ENCODE measurements around the gene MOB3C. TPM values are rescaled to one million over a fixed set of nuclear protein-coding genes. Genes with fewer than 3 reads are reported as not detected.

Gene MOB3C
- 18.1 and 19.8 TPM in 2 replicates for total RNA-seq (2013; cell fraction: nucleolus; rRNA removed)
- total RNA-seq (2014; rRNA removed), result 10.3 and 11.1 TPM in 2 replicates
- total RNA-seq (2014; rRNA removed; fragmentation: Illumina TruSeq; extraction: Trizol), result 8.4 and 8.6 TPM in 2 replicates
- total RNA-seq (2021), result 9.9 and 11.4 TPM in 2 replicates
- polyA plus RNA-seq (2011; ENCODE audit: low read depth), result 8.6 TPM
- polyA plus RNA-seq (2011; rRNA removed), result 12.4 and 16.0 TPM in 2 replicates
- 16.4 and 17.1 TPM in 2 replicates for polyA plus RNA-seq (2011; cell fraction: cytosol; rRNA removed)
- 19.9 and 24.1 TPM in 2 replicates for polyA plus RNA-seq (2011; cell fraction: nucleus; rRNA removed)
- 10.2 and 11.3 TPM in 2 replicates for polyA plus RNA-seq (2012)
- 10.3 and 12.8 TPM in 2 replicates for polyA plus RNA-seq (2014; fragmentation: Illumina TruSeq; extraction: Trizol)
- 1 to 10 TPM; 1.0 to 4.1 TPM for polyA plus RNA-seq (2014; fragmentation: Nextera tagmentation; extraction: Ambion mirVana)
- polyA plus RNA-seq (2014; rRNA removed), result 9.8 and 10.7 TPM in 2 replicates
- polyA plus RNA-seq (2016; fragmentation: Nextera tagmentation; extraction: Ambion mirVana), result 1 to 10 TPM; 5.6 to 5.9 TPM
- polyA minus RNA-seq (2011; rRNA and poly(A)+ RNA removed), result 14.6 and 18.1 TPM in 2 replicates
- 2.7 and 4.0 TPM in 2 replicates for polyA minus RNA-seq (2011; cell fraction: cytosol; rRNA and poly(A)+ RNA removed)
- polyA minus RNA-seq (2011; cell fraction: nucleus; rRNA and poly(A)+ RNA removed), result 12.7 and 18.1 TPM in 2 replicates
- Bru-seq, nascent RNA, result percentile 79 among the genes with signal in this experiment
- BruChase-seq, experiment 1, labeled RNA remaining after a 6-hour chase, result percentile 72 among the genes with signal in this experiment
- percentile 78 among the genes with signal in this experiment for BruChase-seq, experiment 2, labeled RNA remaining after a 2-hour chase
- long read RNA-seq, experiment 1, transcript MOB3C-202 (4 exons, 2,822 nt), result major isoform, 5 of 5 reads
- long read RNA-seq, experiment 1, partial matches to known transcripts, result 0 of 5 reads
- long read RNA-seq, experiment 1, other reads (novel, unspliced or antisense), result 0 of 5 reads
- long read RNA-seq, experiment 2, full-length matches to known transcripts, result 11 of 15 reads
- long read RNA-seq, experiment 2, partial matches to known transcripts, result 0 of 15 reads
- long read RNA-seq, experiment 2, other reads (novel, unspliced or antisense), result 4 of 15 reads

DNA sequence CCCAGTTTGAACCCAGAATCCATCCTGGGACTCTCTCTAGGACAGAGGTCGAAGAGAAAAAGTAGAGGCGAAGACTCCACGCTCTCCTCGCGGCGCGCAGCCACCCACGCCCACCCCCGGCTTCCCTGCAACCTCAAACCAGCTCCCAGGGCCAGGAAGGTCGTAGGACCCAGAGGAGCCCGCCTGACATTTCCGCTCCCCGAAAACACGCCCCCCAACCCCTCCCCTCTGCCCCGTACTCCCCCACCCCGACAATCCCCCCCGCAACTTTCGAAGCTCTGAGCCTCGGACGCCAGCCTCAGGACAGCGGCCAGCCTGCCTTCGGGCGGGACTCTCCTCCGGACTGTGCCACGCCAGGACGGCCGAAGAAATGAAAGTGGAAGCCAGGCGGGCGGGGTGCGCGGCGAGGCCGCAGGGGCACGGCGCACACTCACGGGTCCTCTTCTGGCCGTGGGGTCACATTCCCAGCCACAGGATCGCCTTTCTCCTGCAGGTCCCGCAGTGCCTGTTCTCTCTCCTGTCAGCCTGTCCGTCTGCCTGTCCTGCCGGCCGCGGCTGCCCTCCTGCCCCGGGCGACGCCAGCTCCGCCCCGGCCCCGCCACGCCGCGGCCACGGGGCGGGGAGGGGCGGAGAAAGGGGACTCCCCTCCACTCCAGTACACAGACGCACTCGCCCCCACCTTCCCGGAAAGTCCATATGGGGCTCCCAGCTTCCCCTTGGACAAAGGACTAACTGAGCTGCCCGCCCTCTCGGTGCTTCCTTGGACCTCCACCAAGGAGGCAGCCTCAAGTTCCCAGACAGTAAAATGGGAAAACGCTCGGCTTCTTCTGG, at the start of gene MOB3C:
Gene MOB3C, minus strand, starts transcription at position 535 of the 831 bp plus-strand sequence. CDS start 3,490 bp downstream, outside the sequence.
- POLR2A ChIA-PET, result interaction anchor here (0.7 to 8.8 kb wide), 6 partner anchors 12 to 312 kb away, joined by 3 to 124 read pairs (median 6); partner anchors contain the start of genes ATPAF1 and MKNK1
- no TSS peak for BruUV-seq (replicated peaks)
- Histone ChIP-seq H3K4me3 (peak within 1 kb of the TSS; percentile 96), H3K4me1 (ENCODE audit: control insufficient read depth, insufficient read depth, low read length) (peaks cover 48% of the 10 kb centered on the region), H3K9ac (ENCODE audit: control insufficient read depth, insufficient read depth, low read length) (peak within 1 kb of the TSS; percentile 72), H3K79me2 (ENCODE audit: control insufficient read depth, insufficient read depth, low read length) (peaks cover 33% of the 10 kb centered on the region), H3K4me2 (ENCODE audit: control insufficient read depth, insufficient read depth) (peak within 1 kb of the TSS; percentile 95), H2AFZ (ENCODE audit: control insufficient read depth, low read depth, low read length) (peak within 1 kb of the TSS; percentile 93), H3K36me3 (ENCODE audit: control insufficient read depth in 2 of 2, insufficient read depth in 2 of 2, low read length in 1 of 2) (no peaks in the 10 kb centered on the region), H3K9me3 (replicated peaks; ENCODE audit: control insufficient read depth, insufficient read depth, low read length) (no peaks in the 10 kb centered on the region), H4K20me1 (ENCODE audit: control insufficient read depth, insufficient read depth) (no peaks in the 10 kb centered on the region), H3K27ac (ENCODE audit: control insufficient read depth, insufficient read depth) (peak within 1 kb of the TSS; percentile 84), H3K27me3 (replicated peaks in 1 of 2; ENCODE audit: control insufficient read depth in 2 of 2, insufficient read depth in 2 of 2, low read length in 1 of 2) (no peaks in the 10 kb centered on the region)
- under 1% methylated on average over 25 of the region's 62 CpGs for WGBS (ENCODE audit: insufficient coverage, insufficient replicate concordance, low lambda C conversion rate, missing lambda C conversion rate)
- DNase-seq (ENCODE audit: low read depth, low spot score) (peak; percentile 15), ATAC-seq (peak; percentile 82), FAIRE-seq (no peak)
- SMC1A ChIA-PET (ENCODE audit: uncharacterized antibody, unreplicated experiment), result interaction anchor here (0.6 to 5.7 kb wide), 8 partner anchors 11 to 102 kb away, joined by 3 to 53 read pairs (median 4); partner anchors contain the start of genes ATPAF1, EFCAB14 and MKNK1
- intact Hi-C loops (cut with micrococcal nuclease; ENCODE audit: unreplicated experiment) (loop anchor here (5.0 kb wide), 2 partner anchors 51 to 101 kb away; partner anchors contain the start of genes ATPAF1 and EFCAB14), in situ Hi-C loops (cut with MboI) (no loop called here)
- RAD21 ChIA-PET (ENCODE audit: unreplicated experiment), result interaction anchor here (0.9 to 4.3 kb wide), 7 partner anchors 10 to 108 kb away, joined by 3 to 41 read pairs (median 7); partner anchors contain the start of genes EFCAB14 and MKNK1
- CTCF ChIA-PET, result interaction anchor here (0.6 to 4.3 kb wide), 12 partner anchors 10 to 169 kb away, joined by 3 to 30 read pairs (median 3); partner anchors contain the start of gene MKNK1
- TF ChIP-seq BACH1 (IDR thresholded peaks at IDR 0.05; ENCODE audit: borderline replicate concordance) (peak; percentile 60), RUNX3 (IDR thresholded peaks at IDR 0.05; ENCODE audit: low read length) (peak; percentile 76), CREM (IDR thresholded peaks at IDR 0.05; ENCODE audit: low read depth) (0 out of 2 replicates have a peak, but pooled peaks have one; percentile 15), POLR2A (IDR thresholded peaks at IDR 0.05; ENCODE audit: low read depth, low read length) (peak; percentile 87), HDGF (IDR thresholded peaks at IDR 0.05) (no peak), SRF (IDR thresholded peaks at IDR 0.05; ENCODE audit: low read depth in 2 of 2, low read length in 2 of 2) (peak; percentile 96 to 99), ZNF274 (IDR thresholded peaks at IDR 0.05; ENCODE audit: insufficient read depth, insufficient read length) (no peak), ETV6 (conservative IDR thresholded peaks at IDR 0.05 in 1 of 2, IDR thresholded peaks at IDR 0.05 in 1 of 2; ENCODE audit: borderline replicate concordance in 1 of 2, low read depth in 1 of 2) (no peak)
- TF ChIP-seq, protein P1, sequence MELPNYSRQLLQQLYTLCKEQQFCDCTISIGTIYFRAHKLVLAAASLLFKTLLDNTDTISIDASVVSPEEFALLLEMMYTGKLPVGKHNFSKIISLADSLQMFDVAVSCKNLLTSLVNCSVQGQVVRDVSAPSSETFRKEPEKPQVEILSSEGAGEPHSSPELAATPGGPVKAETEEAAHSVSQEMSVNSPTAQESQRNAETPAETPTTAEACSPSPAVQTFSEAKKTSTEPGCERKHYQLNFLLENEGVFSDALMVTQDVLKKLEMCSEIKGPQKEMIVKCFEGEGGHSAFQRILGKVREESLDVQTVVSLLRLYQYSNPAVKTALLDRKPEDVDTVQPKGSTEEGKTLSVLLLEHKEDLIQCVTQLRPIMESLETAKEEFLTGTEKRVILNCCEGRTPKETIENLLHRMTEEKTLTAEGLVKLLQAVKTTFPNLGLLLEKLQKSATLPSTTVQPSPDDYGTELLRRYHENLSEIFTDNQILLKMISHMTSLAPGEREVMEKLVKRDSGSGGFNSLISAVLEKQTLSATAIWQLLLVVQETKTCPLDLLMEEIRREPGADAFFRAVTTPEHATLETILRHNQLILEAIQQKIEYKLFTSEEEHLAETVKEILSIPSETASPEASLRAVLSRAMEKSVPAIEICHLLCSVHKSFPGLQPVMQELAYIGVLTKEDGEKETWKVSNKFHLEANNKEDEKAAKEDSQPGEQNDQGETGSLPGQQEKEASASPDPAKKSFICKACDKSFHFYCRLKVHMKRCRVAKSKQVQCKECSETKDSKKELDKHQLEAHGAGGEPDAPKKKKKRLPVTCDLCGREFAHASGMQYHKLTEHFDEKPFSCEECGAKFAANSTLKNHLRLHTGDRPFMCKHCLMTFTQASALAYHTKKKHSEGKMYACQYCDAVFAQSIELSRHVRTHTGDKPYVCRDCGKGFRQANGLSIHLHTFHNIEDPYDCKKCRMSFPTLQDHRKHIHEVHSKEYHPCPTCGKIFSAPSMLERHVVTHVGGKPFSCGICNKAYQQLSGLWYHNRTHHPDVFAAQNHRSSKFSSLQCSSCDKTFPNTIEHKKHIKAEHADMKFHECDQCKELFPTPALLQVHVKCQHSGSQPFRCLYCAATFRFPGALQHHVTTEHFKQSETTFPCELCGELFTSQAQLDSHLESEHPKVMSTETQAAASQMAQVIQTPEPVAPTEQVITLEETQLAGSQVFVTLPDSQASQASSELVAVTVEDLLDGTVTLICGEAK (IDR thresholded peaks at IDR 0.05; ENCODE audit: borderline replicate concordance), result peak; percentile 10; the same call in 1 of the 2 replicates
- TF ChIP-seq, protein P2, sequence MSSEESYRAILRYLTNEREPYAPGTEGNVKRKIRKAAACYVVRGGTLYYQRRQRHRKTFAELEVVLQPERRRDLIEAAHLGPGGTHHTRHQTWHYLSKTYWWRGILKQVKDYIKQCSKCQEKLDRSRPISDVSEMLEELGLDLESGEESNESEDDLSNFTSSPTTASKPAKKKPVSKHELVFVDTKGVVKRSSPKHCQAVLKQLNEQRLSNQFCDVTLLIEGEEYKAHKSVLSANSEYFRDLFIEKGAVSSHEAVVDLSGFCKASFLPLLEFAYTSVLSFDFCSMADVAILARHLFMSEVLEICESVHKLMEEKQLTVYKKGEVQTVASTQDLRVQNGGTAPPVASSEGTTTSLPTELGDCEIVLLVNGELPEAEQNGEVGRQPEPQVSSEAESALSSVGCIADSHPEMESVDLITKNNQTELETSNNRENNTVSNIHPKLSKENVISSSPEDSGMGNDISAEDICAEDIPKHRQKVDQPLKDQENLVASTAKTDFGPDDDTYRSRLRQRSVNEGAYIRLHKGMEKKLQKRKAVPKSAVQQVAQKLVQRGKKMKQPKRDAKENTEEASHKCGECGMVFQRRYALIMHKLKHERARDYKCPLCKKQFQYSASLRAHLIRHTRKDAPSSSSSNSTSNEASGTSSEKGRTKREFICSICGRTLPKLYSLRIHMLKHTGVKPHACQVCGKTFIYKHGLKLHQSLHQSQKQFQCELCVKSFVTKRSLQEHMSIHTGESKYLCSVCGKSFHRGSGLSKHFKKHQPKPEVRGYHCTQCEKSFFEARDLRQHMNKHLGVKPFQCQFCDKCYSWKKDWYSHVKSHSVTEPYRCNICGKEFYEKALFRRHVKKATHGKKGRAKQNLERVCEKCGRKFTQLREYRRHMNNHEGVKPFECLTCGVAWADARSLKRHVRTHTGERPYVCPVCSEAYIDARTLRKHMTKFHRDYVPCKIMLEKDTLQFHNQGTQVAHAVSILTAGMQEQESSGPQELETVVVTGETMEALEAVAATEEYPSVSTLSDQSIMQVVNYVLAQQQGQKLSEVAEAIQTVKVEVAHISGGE (CRISPR knock-in tag; IDR thresholded peaks at IDR 0.05), result no peak
